Stimulated activated naive CD4-positive, alpha-beta T cell (primary cell): ENCODE results near the gene PRRT4.

Source experiments
- DNase-seq, 6 experiments: peaks; one replicate each; lab custom pipeline; 2025; lab: John Stamatoyannopoulos, UW

The PRRT4 gene

GRCh38 chr7:128347647-128348097 is 13.8 kb downstream of the PRRT4 start:
- peak in 5 of 6 experiments; percentile 4 to 44 (median 18) for DNase-seq

GRCh38 chr7:128344431-128344774 is 17.1 kb downstream of the PRRT4 start:
- no peak for DNase-seq

DNA sequence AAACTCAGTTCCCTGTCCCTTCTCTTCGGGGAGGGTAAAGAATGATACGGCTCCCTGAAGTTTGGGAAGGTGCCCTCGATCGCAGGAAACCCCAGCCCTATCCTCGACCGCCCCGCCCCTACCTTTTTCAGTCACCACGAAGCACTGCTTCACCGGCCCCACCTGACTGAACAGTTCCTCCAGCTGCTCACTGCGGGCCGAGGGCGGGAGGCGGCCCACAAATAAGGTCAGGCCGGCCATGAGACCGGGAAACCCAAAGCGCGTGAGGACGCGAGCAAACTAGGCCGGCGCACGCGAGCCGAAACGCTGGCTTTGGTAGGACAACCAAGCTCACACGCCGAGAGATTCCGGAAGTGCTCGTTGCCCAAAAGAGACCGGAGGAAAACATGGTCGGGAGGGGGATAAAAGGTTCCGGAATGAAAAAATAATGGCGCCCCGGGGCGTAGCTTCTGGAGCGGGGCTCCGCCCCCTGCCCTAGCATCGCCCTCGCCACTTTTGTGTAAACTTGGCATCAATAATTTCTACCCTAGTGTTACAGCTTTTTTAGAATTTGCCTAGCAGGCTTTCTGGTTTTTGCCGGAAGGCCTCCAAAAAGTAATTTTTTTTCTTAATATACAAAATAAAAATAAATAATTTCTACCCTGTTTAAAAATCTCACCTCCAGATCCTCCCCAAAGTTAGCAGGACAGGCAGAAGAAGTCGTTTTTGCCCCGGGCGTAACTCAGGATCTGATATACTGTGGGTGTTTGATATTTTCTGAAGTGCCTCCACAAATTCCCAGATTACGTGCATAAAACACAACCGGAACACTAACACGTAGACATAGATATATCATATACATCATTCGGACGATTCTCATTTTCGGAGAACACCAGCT is 17.7 kb downstream of the PRRT4 start, which contains the start of gene RBM28:
Gene RBM28 (minus strand): TSS at position 355 of the 877 bp plus-strand sequence. CDS start 115 bp downstream, at position 240.
- DNase-seq = peak; percentile 70 to 93 (median 80)

DNA sequence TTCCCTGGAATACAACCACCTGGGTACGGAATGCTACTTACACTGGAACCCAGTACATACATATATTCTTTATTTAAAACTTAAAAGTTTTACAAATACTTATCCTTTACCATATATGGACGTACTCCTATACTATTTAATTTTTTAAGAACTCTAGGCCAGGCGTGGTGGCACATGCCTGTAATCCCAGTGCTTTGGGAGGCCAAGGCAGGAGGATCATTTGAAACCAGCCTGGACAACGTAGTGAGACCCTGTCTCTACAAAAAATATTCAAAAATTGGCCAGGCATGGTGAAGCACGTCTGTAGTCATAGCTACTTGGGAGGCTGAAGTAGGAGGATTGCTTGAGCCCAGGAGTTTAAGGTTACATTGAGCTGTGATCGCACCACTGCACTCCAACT is 19.8 kb downstream of the PRRT4 start:
- DNase-seq = no peak

DNA sequence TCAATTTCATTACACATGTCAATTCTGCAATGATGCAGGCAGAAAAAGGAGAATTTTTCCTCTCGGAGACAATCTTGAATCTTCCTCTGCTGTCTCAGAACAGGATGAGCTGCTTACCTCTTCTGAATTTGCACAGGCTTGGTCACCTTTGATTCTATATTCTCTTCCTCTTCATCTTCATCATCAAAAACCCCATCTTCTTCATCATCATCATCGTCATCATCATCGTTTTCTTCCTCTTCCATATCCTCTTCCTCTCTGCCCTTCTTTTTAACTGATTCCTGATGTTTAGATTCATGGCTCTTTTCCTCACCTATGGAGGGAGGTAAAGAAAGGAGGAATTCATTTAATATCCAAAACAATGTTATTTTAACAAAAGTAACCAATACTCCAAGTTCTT is 25.8 kb downstream of the PRRT4 start:
- no peak for DNase-seq

DNA sequence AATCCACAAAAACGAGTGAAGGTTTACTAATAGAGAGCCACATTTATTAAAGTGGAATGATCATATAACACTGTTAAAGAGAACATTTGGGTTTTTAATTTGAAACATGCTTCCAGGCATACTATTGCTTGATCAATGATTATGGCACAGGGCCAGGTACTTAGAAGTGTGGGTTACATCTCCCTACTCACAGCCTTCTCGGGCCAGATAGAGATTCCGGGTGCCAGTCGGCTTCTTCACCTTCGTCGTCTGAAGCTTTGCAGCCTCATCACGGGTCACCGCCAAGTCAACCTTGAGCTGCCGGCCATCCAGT is 37.2 kb downstream of the PRRT4 start:
- DNase-seq = no peak

GRCh38 chr7:128323459-128324367 is 37.8 kb downstream of the PRRT4 start:
- no peak for DNase-seq

DNA sequence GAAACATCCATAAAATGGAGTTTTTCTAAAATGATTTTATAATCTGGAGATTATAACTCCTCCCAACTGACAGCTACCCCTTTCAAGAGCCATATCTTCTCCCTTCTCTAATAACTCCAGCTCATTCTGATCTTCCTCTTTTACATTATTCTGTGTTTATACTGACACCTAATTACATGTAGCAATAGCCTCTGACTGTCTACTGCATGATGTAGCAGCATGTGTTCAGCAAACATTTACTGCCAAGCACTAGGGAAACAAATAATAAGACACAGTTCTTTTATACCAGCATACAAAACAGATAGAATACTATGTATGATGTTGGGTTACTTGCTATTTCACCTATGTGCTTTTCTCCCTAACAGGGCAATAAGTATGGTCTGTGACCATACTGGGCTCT is 38.5 kb downstream of the PRRT4 start:
- DNase-seq = no peak

DNA sequence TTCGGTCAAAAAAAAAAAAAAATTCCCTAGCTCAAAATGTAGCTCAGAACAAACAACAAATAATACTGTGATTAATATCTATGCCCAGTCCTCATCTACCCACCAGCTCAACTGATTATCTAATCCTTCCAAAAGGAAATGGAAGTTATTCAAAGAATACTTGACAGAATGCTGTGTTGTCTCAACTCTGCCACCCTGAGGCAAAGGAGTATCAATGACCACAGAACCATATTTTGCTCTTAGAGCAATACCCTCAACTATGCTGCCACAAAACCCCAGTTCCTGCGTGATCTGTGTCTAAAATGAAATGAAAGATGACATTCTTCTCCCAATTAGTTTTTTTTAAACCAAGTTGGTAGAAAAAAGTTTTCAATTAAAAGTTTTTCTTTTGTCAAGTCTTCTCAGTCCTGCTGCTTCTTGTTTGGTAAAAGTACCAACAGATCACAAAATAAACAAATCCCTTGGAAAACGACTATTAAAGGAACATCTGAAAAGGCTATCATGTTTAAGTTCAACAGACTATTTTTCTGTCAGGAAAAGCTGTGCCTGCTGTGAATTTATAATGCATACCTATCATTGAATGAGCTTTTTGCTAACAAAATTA is 39.3 kb downstream of the PRRT4 start:
- DNase-seq = peak in 2 of 6 experiments; percentile 4 to 30

GRCh38 chr7:128321044-128321422 is 40.5 kb downstream of the PRRT4 start:
- DNase-seq = no peak

DNA sequence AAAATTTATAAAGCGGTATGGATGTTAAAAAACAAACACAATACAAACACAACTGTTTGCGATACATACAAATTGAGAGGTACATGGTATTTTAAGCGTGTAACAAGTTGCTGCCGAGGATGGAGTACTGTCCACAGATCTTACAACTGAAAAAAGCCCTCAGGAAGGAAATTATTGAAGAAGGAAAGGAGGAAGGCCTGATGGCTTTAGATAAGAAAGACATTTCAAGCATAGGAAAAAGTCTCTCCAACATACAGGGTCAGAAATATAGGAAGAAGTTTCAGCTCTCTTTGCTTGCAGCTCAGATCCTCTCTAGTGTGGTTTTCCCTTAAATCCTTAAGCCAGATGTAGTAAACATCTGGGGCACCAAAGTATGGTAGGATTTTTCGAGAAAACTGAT is 42.8 kb downstream of the PRRT4 start:
- no peak for DNase-seq

DNA sequence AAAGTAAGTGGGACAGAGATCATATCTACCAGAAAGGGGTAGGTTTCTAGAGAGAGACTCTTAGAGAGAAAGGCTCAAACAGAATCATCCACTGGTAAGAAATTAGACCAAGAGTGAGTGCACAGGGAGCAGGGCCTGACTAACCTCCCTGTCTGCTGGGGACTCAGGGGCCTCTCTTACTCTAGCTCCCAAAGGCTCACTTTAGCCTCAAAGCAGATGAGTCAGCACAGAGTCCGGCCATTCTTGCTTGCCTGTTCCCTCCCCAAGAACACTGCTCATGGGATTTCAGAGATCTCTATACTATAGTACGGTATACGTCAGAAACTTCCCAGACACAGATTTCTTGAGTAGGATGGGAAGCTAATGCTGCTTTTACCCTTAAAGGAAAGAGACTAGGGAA is 50.5 kb downstream of the PRRT4 start:
- no peak for DNase-seq

GRCh38 chr7:128310499-128310898 is 51.0 kb downstream of the PRRT4 start:
- no peak for DNase-seq

GRCh38 chr7:128309976-128310375 is 51.5 kb downstream of the PRRT4 start:
- no peak for DNase-seq

DNA sequence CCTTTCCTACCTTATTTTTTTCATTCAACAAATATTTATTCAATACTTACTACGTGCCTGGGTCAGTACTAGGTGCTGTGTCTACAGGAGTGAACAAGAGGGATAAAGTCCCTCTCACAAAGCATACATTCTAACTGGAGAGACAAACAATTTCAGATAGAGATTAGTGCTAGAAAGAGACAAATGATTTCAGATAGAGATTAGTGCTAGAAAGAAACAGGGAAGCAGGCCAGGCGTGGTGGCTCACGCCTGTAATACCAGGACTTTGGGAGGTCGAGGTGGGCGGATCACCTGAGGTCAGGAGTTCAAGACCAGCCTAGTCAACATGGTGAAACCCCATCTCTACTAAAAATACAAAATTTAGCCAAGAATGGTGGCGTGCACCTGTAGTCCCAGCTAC is 52.4 kb downstream of the PRRT4 start:
- no peak for DNase-seq

DNA sequence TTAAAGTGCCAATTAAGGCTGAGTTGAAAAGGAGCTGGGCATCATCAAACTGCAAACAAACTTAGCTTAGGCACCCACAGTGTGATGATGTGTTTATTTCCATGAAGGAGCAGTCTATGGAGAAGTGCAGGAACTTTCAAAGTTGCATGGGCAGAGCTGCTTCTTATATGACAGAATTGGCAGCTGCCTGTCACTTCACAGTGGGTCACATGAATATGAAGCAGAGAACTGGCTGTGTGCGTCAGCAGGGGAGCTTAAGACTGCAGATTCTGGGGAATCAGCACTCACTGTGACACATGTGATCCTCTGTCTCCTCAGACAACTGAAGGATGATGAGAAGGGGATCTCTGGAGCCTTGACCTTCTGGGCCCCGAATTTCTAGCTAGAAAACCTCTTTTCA is 54.4 kb downstream of the PRRT4 start:
- no peak for DNase-seq

- no peak for DNase-seq
Measured at GRCh38 chr7:128304212-128304611, 57.3 kb downstream of the PRRT4 start.

- DNase-seq = no peak
Measured at GRCh38 chr7:128303643-128304042, 57.8 kb downstream of the PRRT4 start.

DNA sequence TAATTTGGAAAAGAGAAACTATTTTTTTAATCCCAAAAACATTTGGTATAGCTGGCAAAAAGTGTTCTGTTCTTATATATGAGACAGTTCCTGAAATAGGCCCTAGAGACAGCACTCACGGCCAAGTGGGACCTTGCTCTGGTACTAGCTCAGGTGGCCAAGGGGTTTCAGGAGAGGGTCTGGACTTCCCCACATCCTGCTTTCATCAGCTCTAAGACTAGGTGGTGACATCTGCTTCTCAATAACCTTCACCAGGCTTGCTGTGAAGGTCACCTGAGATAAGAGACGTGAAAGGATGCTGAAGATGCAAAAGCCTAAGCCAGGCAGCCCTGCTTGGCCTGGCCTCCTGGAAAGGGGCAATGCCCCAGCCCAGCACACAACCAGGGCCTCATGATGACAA is 58.4 kb downstream of the PRRT4 start:
- DNase-seq = no peak

- DNase-seq = no peak
Measured at GRCh38 chr7:128302139-128302538, 59.4 kb downstream of the PRRT4 start.
